GM23338 (cell line): ENCODE measurements around the gene CFAP97D2. TPM values are rescaled to one million over a fixed set of nuclear protein-coding genes. Genes with fewer than 3 reads are reported as not detected.

ENCODE experiments used
- ATAC-seq: fragments of 200-7000 bp; cut with Tn5 transposase; 3 replicates; pipeline ENCODE4 v1.9.1; 2020
- DNase-seq: peaks from one replicate; pipeline ENCODE4 v3.0.0-alpha.2; 2015; ENCODE audit warnings: low spot score
- H2AFZ ChIP-seq: fragments of 200-600 bp; sonication (generic); 2 replicates; pipeline ENCODE4 v1.8.0; 2016; ENCODE audit warnings: antibody characterized with exemption, mild to moderate bottlenecking, moderate library complexity
- H3F3A ChIP-seq: fragments of 200-600 bp; sonication (generic); replicated peaks from 2 replicates; pipeline ENCODE4 v1.8.0; 2017; ENCODE audit warnings: antibody characterized with exemption, mixed run types, low read depth
- H3K27ac ChIP-seq: fragments of 200-600 bp; sonication (generic); 2 replicates; pipeline ENCODE4 v1.6.1; 2016; ENCODE audit warnings: low read depth
- H3K27me3 ChIP-seq: fragments of 200-600 bp; sonication (generic); 2 replicates; pipeline ENCODE4 v1.8.0; 2016; ENCODE audit warnings: mild to moderate bottlenecking, mixed run types, moderate library complexity; ENCODE audit not compliant: insufficient read depth
- H3K36me3 ChIP-seq: fragments of 200-600 bp; sonication (generic); 2 replicates; pipeline ENCODE4 v1.8.0; 2016; ENCODE audit warnings: mild to moderate bottlenecking; ENCODE audit not compliant: insufficient read depth
- H3K4me1 ChIP-seq: fragments of 200-600 bp; sonication (generic); 2 replicates; pipeline ENCODE4 v1.8.0; 2016; ENCODE audit warnings: mild to moderate bottlenecking, moderate library complexity; ENCODE audit not compliant: insufficient read depth
- H3K4me2 ChIP-seq: fragments of 200-600 bp; sonication (generic); 2 replicates; pipeline ENCODE4 v1.7.1; 2017; ENCODE audit warnings: mixed run types
- H3K4me3 ChIP-seq: fragments of 200-600 bp; sonication (generic); 2 replicates; pipeline ENCODE4 v1.6.1; 2016; ENCODE audit warnings: mixed run types
- H3K79me2 ChIP-seq: fragments of 200-600 bp; sonication (generic); replicated peaks from 2 replicates; pipeline ENCODE4 v1.8.0; 2017; ENCODE audit warnings: mild to moderate bottlenecking; ENCODE audit not compliant: insufficient read depth
- H3K9me2 ChIP-seq: fragments of 200-600 bp; sonication (generic); 2 replicates; pipeline ENCODE4 v1.8.0; 2017; ENCODE audit not compliant: insufficient read depth
- H4K20me1 ChIP-seq: fragments of 200-600 bp; sonication (generic); replicated peaks from 2 replicates; pipeline ENCODE4 v1.8.0; 2017; ENCODE audit warnings: mild to moderate bottlenecking; ENCODE audit not compliant: insufficient read depth
- H3K27ac Mint-ChIP-seq: 2 replicates; pipeline ENCODE4 v1.8.0; 2020; ENCODE audit warnings: inconsistent platforms, mild to moderate bottlenecking, moderate library complexity, mixed read lengths
- H3K27me3 Mint-ChIP-seq: 3 replicates; pipeline ENCODE4 v1.8.0; 2022; ENCODE audit warnings: low read depth, mild to moderate bottlenecking, moderate library complexity, mixed read lengths, inconsistent platforms; ENCODE audit not compliant: insufficient read depth, poor library complexity
- H3K36me3 Mint-ChIP-seq: 3 replicates; pipeline ENCODE4 v1.8.0; 2021; ENCODE audit warnings: low read depth, mild to moderate bottlenecking, inconsistent platforms, moderate library complexity, mixed read lengths
- H3K4me1 Mint-ChIP-seq: 3 replicates; pipeline ENCODE4 v1.8.0; 2020; ENCODE audit warnings: mild to moderate bottlenecking, inconsistent platforms, mixed read lengths
- H3K4me3 Mint-ChIP-seq: 3 replicates; pipeline ENCODE4 v1.8.0; 2021; ENCODE audit warnings: moderate library complexity, mild to moderate bottlenecking, inconsistent platforms, mixed read lengths
- H3K9me3 Mint-ChIP-seq: 3 replicates; pipeline ENCODE4 v1.8.0; 2020; ENCODE audit warnings: moderate library complexity, mild to moderate bottlenecking, inconsistent platforms, mixed read lengths
- CREB1 ChIP-seq: fragments of 250-450 bp; sonication (Bioruptor Pico); IDR thresholded peaks from 2 replicates; pipeline ENCODE4 v1.5.0; 2020; ENCODE audit warnings: low read depth, mild to moderate bottlenecking, moderate library complexity
- ETS1 ChIP-seq: IDR thresholded peaks from 2 replicates; pipeline ENCODE4 v1.6.1; 2016; ENCODE audit warnings: antibody characterized with exemption
- EZH2 ChIP-seq: fragments of 200-600 bp; sonication (generic); IDR thresholded peaks from one replicate; pipeline ENCODE4 v1.8.0; 2017; ENCODE audit warnings: antibody characterized with exemption, mild to moderate bottlenecking, low read depth; ENCODE audit not compliant: unreplicated experiment
- EZH2phosphoT487 ChIP-seq: fragments of 200-600 bp; sonication (generic); IDR thresholded peaks from one replicate; pipeline ENCODE4 v1.8.1; 2018; ENCODE audit warnings: antibody characterized with exemption; ENCODE audit not compliant: unreplicated experiment
- NANOG ChIP-seq: IDR thresholded peaks from 2 replicates; pipeline ENCODE4 v1.6.1; 2016; ENCODE audit warnings: antibody characterized with exemption, borderline replicate concordance
- ZNF462 ChIP-seq: fragments of 250-450 bp; sonication (Bioruptor Pico); IDR thresholded peaks from 2 replicates; pipeline ENCODE4 v1.5.0; 2020; ENCODE audit warnings: mild to moderate bottlenecking, moderate library complexity
- polyA plus RNA-seq: library from polyadenylated mRNA; unstranded; fragments of >200 nt; fragmentation: Nextera tagmentation; extraction: Ambion mirVana; gene quantifications from 2 replicates; pipeline ENCODE4 v1.2.1, GENCODE V29; 2016
- total RNA-seq: library from RNA; depleted of rRNA; stranded (reverse); fragments of >200 nt; shearing (Covaris generic); gene quantifications from 2 replicates; pipeline ENCODE4 v1.2.3, GENCODE V29; 2014
- TF ChIP-seq, protein P1 (sequence below), 2 experiments: fragments of 200-600 bp in 1 of 2; sonication (generic) in 1 of 2; conservative IDR thresholded peaks; 2 replicates each; pipeline versions ENCODE4 v1.5.1 to v1.6.1; 2016 to 2017; ENCODE audit warnings: antibody characterized with exemption in 2 of 2, low read depth in 2 of 2, mild to moderate bottlenecking in 2 of 2, moderate library complexity in 1 of 2

Gene CFAP97D2
- total and polyA plus RNA-seq, 2 experiments from 2014 or later = not detected

- Mint-ChIP-seq H3K27ac (peak overlapping the region; percentile 56), H3K4me1 (peaks cover 52% of the 10 kb centered on the region), H3K4me3 (no peak overlapping the region; the same call in 2 of the 3 replicates), H3K36me3 (no peaks in the 10 kb centered on the region), H3K27me3 (peaks cover 18% of the 10 kb centered on the region), H3K9me3 (no peaks in the 10 kb centered on the region; the same call in 2 of the 3 replicates)
- peaks cover 17% of the 10 kb centered on the region for H3F3A ChIP-seq
- no peaks in the 10 kb centered on the region for H3K27me3 ChIP-seq
- H3K79me2 ChIP-seq = no peaks in the 10 kb centered on the region
- peak; percentile 75 for ATAC-seq
- no peak overlapping the region; the same call in 1 of the 2 replicates for H3K4me3 ChIP-seq
- H3K27ac ChIP-seq = 0 out of 2 replicates have a peak overlapping the region, but pooled peaks have one; percentile 20
- H3K36me3 ChIP-seq = no peaks in the 10 kb centered on the region
- TF ChIP-seq ZNF462 (CRISPR knock-in tag) (no peak), EZH2phosphoT487 (no peak), EZH2 (no peak), ETS1 (no peak), CREB1 (peak; percentile 30; the same call in 1 of the 2 replicates), NANOG (no peak)
- TF ChIP-seq, protein P1, sequence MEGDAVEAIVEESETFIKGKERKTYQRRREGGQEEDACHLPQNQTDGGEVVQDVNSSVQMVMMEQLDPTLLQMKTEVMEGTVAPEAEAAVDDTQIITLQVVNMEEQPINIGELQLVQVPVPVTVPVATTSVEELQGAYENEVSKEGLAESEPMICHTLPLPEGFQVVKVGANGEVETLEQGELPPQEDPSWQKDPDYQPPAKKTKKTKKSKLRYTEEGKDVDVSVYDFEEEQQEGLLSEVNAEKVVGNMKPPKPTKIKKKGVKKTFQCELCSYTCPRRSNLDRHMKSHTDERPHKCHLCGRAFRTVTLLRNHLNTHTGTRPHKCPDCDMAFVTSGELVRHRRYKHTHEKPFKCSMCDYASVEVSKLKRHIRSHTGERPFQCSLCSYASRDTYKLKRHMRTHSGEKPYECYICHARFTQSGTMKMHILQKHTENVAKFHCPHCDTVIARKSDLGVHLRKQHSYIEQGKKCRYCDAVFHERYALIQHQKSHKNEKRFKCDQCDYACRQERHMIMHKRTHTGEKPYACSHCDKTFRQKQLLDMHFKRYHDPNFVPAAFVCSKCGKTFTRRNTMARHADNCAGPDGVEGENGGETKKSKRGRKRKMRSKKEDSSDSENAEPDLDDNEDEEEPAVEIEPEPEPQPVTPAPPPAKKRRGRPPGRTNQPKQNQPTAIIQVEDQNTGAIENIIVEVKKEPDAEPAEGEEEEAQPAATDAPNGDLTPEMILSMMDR (conservative IDR thresholded peaks at IDR 0.05; ENCODE audit: low read depth in 2 of 2) = peak; percentile 86 to 99
- peak; percentile 94 for DNase-seq
- 0 out of 2 replicates have a peak overlapping the region, but pooled peaks have one; percentile 49 for H2AFZ ChIP-seq
- peak overlapping the region; percentile 61 for H3K4me2 ChIP-seq
- H3K9me2 ChIP-seq = no peaks in the 10 kb centered on the region
- no peaks in the 10 kb centered on the region for H4K20me1 ChIP-seq
- H3K4me1 ChIP-seq = peaks cover 38% of the 10 kb centered on the region
Measured at GRCh38 chr13:114226699-114227323, 47.8 kb downstream of the CFAP97D2 start.
